GM18907 (cell line): ENCODE results near the gene TTLL4.
A peak's percentile ranks its signal among the peaks of the same experiment; 100 is the strongest.

ENCODE experiments used
- ATAC-seq: cut with Tn5 transposase; IDR thresholded peaks from one replicate; pipeline ENCODE4 v1.9.1; 2021; ENCODE audit warnings: mild to moderate bottlenecking, moderate library complexity; ENCODE audit not compliant: unreplicated experiment

The TTLL4 gene

GRCh38 chr2:218711550-218711929 lies 905 bp downstream of the TTLL4 start:
- no peak for ATAC-seq

GRCh38 chr2:218713922-218714321 lies 3.3 kb downstream of the TTLL4 start:
- no peak for ATAC-seq

DNA sequence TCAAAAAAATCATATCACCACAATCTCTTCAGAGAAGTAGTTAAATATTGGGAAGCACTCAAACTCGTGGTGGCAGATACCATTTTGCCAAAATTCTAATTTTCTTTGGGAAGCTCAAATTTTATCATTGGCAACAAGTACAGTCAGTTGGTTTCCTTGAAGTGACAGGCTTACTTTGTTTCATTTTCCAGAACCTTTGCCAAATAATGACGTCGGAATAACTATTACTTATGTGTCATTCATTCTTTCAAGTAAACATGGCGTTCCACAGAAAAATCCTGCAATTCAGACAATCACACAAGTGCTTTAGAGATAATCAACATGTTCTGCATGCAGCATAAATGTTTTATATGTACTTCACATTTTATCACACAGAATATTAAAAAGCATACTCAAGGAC lies 5.4 kb downstream of the TTLL4 start:
- ATAC-seq, result no peak

DNA sequence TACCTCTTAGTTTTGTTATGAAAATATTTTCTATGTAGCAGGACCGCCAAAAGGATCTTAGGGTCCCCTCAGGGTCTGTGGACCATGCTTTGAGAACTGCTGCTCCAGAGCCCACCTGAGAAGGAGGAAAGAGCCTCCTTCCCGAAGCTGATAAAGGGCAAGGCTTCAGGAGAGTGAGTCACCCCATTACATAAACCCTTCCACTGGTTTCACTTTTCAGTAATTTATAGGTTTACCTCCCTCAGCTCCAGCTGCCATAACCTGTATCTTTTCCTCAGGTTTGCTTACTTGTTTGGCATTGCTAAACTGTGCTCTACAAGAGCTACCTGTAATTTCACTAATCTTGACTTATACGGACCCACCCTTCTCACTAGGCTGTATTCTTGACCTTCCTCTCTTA lies 6.6 kb downstream of the TTLL4 start:
- ATAC-seq, result no peak

DNA sequence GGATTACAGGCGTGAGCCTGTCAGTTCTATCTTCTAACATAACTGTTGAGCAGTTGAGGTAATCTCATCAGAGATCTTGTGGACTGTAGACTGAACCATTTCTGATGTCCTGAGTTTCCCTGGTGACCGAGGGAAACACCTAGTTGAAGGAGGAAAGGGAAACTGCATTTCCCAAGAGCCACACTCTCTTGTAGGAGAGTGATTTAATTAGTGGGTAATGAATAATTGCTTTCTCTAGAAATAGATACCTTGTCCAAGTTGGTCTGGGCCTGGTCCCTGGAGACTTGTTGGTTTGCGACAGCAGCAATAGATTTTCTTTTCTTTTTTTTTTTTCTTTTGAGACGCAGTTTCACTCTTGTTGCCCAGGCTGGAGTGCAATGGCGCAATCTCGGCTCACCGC lies 7.4 kb downstream of the TTLL4 start:
- ATAC-seq, result no peak

GRCh38 chr2:218719457-218719856 lies 8.8 kb downstream of the TTLL4 start:
- no peak for ATAC-seq

DNA sequence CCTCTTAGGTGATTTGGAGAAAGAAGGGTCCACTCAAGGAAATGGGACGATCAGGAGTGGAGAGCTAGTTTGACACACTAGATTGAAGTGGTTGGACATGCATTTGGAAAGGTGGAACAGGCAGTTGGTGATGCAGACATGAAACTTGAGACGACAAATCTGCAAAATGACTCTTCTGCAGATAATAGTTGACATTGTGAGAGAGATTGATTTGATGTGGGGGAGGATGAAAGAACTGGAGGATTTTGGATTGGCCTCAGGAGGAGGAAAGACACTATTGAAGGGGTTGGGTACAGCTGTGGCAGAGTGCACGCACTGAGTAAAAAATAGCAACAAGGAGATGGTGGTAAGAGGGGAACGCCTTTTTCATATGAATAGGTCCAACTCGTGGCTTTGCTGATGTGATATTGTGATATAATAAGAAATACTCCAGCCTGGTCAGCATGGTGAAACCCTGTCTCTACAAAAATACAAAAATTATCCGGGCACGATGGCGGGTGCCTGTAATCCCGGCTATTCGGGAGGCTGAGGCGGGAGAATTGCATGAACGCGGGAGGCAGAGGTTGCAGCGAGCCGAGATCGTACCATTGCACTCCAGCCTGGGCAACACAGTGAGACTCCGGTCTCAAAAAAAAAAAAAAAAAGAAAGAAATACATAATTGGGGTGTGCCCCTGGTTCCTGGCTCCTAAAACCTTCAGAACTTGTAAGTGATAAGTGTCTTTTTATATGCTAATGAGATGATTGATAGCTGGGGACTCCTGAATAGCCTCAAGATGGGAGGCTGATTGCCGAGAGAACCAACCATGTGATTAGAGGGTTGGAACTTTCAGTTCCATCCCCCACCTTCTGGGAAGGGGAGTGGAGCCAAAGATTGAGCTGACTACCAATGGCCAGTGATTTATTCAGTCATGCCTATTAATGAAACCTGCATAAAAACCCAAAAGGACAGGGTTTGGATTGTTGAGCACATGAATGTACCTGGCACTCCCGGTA lies 9.7 kb downstream of the TTLL4 start:
- no peak for ATAC-seq

GRCh38 chr2:218721488-218721887 lies 10.9 kb downstream of the TTLL4 start:
- no peak for ATAC-seq

DNA sequence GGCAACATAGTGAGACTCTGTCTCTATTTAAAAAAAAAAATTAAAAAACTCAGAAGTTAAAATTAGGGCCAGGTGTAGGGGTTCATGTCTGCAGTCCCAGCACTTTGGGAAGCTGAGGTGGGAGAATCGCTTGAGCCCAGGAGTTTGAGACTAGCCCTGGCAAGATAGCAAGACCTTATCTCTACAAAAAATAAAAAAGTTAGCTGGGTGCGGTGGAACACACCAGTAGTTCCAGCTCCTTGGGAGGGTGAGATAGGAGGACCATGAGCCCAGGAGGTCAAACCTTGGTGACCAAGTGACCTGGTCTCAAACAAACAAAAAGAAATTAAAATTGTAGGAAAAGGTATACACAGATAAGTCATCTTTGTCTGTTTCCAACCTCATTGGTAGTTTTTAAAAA lies 11.3 kb downstream of the TTLL4 start:
- no peak for ATAC-seq

DNA sequence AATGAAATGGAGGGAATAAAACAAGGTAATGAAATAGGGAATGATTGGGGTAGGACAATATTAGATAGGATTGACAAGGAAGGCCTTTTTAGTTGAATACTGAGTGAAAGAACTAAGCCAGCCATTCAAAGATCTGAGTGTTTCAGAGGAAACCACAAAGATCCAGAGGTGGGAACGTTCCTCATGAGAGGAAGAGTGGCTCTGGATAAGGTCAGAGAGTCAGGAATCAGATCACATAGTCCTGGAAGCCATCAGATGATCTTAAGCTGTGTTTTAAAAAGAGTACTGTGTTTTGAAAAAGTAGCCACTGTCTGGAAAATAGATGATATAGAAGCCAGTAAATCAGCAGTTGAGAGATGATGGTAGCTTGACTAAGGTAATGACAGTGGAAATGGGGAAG lies 11.8 kb downstream of the TTLL4 start:
- ATAC-seq, result no peak

GRCh38 chr2:218722876-218723785 lies 12.5 kb downstream of the TTLL4 start:
- ATAC-seq, result no peak

DNA sequence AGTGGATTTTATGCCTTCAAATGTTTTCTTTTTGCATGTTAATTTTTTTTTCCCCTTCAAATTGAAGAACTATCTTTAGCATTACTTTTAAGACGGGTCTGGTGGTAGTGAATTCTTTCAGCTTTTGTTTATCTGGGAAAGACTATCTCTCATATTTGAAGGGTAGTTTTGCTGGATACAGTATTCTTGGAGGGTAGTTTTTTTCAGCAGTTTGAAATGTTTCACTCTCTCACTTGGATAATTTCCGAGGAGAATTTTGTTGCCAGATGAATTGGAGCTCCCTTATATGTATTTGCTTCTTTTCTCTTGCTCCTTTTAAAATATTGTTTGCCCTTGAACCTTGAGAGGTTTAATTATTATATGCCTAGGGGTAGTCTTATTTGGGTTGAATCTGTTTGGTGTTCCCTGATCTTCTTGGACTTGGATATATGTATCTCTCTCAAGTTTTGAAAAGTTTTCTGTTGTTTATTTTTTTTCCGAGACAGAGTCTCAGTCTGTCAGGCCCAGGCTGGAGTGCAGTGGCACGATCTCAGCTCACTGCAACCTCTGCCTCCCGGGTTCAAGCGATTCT lies 15.5 kb downstream of the TTLL4 start:
- ATAC-seq, result no peak

DNA sequence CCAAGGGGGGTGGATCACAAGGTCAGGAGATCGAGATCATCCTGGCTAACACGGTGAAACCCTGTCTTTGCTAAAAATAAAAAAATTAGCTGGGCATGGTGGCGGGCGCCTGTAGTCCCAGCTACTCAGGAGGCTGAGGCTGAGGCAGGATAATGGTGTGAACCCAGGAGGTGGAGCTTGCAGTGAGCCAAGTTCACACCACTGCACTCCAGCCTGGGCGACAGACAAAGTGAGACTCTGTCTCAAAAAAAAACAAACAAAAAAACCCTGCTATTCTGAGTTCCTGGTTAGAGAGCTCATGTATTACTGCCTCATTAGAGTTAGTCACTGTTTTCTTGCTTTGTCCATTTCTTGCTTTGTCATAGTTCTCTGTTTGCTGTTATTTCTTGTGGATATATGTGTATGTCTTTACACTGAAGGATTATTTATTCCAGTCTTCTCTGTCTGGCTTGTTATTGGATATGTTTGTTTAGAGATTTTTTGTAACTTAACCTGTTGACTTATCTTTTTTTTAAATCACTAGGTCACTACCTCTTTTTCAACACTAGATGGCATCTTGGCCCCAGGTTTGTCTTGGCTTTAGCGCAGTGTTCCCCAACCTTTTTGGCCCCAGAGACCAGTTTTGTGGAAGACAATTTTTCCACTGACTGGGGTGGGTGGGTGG lies 17.0 kb downstream of the TTLL4 start:
- ATAC-seq, result no peak

DNA sequence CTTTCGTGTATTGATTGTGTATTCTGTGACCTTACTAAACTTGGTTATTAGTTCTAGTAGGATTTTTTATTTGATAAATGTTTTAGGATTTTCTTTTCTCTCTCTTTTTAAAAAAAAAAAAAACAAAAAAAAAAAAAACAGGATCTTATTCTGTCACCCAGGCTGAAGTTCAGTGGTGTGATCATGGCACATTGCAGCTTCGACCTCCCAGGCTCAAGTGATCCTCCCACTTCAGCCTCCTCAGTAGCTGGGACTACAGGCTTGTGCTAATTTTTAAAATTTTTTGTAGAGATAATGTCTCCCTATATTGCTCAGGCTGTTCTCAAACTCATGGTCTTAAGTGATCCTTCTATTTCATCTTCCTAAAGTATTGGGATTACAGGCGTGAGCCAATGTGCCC lies 19.0 kb downstream of the TTLL4 start:
- no peak for ATAC-seq

DNA sequence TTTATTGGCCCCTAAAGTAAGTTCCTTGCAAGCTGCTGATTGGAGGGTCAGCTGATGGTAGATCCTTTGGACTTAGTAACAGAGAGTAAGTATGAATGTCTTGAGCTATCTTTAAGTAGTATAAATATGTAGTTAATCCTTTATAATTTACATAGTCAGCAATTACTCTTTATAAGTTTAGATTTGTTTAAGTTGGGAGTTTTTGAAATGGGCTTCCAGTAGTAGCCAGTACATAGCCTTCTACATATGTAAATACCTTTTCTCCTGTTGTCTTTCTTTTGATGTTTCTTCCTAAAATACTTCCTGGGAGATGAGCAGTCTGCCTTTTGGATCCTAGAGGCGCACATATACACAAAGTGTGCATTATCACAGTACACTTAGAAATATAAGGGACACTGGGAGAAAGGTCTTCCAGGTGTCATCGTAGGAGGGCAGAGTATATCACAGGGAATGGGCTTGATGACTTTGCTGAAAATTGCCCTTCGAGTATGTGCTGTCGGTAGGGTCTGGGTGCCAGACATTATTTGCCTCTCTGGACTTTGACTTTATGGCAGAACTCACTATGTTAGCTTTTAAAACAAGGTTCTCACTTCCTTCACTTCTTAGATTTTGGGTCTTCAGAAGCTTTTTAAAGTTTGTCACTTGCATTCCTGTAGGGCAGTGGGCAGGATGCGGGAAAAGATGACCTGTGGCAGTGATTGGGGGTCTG lies 21.6 kb downstream of the TTLL4 start:
- no peak for ATAC-seq

DNA sequence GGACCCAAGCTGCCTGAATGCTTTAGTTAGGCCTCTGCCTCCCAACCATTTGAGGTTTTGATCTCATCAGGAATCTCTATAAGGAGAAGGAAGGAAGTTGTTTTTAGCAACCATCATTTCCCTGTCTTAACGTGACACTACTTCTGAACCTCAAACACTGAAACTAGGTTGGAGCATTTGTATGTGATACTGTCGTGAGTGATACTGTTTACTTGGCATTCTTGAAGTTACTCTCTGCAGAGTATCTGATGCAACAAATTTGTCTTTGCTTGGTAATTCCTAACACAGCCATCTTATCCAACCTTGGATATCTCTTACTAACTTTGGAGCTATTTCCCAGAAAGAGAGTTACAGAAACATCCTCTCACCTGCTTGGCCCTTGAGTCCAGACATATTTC lies 22.1 kb downstream of the TTLL4 start:
- ATAC-seq, result no peak

DNA sequence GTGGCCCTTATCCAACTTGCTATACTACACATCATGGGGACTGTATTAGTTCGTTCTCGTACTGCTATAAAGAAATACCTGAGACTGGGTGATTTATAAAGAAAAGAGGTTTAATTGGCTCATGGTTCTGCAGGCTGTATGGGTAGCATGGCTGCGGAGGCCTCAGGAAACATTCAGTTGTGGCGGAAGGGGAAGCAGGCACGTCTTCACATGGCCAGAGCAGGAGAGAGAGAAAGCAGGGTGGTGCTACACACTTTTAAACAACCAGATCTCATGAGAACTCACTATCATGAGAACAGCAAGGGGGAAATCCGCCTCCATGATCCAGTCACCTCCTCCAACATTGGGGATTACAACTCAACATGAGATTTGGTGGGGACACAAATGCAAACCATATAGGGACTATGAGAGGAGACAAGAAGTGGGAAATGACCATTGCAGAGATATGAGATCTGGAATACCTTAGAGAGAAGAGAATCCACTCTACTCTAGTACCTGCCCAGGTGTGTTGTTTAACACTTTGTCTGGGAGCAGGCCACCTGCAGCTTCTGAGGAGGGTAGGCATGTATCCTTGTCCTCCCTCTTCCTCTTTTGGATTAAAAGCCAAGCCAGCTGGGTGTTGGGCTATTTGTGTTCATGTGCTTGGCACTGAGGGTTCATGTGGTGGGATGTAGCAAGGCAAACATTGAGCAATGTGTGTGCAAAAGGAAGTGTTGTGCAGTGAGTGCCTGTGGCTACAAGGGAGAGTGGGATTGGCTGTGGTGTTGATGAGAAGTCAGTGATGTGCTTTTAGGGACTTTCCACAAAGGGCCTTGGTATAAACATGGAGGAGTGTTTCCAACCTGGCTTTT lies 22.8 kb downstream of the TTLL4 start:
- peak; percentile 62 for ATAC-seq

- no peak for ATAC-seq
Measured at GRCh38 chr2:218734190-218734975, 23.7 kb downstream of the TTLL4 start.

- ATAC-seq, result no peak
Measured at GRCh38 chr2:218736531-218736930, 25.9 kb downstream of the TTLL4 start.
